HuH-7.5 (cell line): ENCODE data around the gene LRP1-AS.

Experiments
- DNase-seq: peaks from one replicate; pipeline ENCODE4 v3.0.0; 2011; ENCODE audit warnings: low spot score

LRP1-AS gene

DNA sequence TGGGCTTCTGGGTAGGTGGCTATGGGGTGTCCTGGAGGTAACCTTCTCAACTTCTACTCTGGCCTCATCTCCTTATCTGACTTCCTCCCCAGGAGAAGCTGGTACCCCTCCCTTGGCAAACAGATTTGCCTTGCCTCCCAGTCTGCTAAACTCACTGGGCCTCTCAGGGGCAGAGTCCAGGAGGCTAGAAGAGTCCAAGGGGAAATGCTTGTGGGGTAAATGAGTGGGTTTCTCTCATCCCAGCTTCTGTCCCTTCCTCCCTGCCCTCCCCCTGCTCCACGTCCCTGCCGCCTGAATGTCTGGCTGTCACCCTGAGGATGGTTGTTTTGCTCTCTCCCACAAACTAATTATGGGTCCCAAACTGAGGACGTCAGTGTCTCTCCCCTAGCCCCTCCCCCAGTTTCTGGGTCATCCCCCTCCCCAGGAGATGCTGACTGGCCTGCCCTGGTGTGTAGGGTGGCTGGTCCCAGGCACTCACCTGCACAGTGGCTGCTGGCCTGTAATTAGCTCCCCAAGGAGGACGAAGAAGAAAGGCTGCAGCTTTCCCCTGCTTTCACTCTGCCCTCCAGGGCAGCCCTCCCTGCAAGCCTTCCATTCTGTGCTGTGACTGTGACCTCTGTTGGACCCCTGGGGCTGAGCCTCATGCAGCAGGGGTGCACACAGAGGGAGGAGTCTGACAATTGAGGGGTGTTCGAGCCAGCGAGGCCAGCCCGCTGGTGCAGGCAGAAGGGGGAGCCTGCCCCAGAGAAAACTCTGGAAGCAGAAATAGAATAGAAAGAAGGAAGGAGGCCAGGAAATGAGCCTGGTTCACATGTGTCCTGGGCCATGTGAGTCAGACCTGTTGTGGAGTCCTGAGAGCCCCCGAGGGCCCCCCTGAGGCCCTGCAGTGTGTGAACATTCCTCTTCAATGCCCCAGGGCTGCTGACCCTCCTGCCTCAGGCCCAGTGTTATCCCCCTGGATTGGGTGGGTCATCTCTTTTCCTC lies at the start of gene LRP1-AS:
Gene LRP1-AS (minus strand): TSS at position 659 of the 984 bp plus-strand sequence.
- no peak for DNase-seq

DNA sequence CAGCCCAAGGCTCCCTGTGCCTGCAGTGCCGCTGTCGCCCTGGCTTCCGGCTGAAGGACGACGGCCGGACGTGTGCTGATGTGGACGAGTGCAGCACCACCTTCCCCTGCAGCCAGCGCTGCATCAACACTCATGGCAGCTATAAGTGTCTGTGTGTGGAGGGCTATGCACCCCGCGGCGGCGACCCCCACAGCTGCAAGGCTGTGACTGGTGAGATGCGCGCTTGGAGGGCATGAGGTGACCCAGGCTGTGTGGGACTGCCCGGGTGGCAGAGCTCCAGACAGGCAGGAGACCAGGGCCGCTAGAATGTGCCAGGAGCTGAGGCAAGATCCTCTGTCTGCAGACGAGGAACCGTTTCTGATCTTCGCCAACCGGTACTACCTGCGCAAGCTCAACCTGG lies 49.5 kb upstream of the LRP1-AS start:
- DNase-seq, result no peak

DNA sequence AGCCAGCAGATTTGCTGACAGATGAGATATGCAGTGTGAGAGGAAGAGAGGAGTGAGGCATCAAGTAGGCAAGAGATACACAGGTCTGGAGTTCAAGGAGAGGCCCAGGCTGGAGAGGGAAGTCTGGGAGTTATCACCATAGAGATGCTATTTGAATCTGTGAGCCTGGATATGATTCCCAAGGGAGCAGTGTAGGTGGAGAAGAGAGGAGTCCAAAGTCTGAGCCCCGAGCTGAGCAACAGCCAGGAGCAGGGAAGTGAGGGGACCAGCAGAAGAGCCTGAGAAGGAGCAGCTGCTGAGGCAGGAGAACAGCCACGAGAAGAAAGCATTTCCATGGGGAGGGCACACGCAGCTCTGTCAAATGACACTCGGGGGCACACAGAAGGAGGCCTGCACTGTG lies 49.0 kb upstream of the LRP1-AS start:
- no peak for DNase-seq

DNA sequence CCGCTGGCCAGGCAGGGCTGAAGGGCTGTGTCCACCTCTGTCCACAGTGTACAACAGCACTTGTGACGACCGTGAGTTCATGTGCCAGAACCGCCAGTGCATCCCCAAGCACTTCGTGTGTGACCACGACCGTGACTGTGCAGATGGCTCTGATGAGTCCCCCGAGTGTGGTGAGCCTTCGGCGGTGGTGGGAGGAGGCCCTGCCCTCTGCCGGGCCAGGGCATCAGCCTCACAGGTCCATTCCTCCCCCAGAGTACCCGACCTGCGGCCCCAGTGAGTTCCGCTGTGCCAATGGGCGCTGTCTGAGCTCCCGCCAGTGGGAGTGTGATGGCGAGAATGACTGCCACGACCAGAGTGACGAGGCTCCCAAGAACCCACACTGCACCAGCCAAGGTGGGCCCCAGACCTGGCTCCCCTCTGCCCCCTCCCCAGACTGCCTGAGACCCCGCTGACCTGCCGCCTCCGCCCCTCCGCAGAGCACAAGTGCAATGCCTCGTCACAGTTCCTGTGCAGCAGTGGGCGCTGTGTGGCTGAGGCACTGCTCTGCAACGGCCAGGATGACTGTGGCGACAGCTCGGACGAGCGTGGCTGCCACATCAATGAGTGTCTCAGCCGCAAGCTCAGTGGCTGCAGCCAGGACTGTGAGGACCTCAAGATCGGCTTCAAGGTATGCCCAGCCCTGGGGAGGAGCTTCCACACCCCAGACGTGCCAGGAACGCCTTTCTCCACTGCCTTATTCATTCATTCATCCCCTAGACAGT lies 48.4 kb upstream of the LRP1-AS start:
- DNase-seq, result no peak

DNA sequence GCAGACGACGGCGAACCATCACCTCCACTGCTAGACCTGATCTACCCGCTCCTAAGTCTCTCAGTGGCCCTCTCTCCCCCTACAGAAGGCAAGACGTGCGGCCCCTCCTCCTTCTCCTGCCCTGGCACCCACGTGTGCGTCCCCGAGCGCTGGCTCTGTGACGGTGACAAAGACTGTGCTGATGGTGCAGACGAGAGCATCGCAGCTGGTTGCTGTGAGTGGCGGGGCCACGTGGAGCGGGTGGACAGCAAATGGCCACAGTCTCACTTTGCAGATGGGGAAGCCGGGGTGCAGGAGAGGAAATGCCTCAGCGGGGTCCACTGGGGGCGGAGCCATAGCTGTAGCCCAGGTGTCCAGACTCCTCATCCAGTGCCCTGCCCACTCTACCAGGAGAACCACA lies 47.8 kb upstream of the LRP1-AS start:
- DNase-seq, result no peak

DNA sequence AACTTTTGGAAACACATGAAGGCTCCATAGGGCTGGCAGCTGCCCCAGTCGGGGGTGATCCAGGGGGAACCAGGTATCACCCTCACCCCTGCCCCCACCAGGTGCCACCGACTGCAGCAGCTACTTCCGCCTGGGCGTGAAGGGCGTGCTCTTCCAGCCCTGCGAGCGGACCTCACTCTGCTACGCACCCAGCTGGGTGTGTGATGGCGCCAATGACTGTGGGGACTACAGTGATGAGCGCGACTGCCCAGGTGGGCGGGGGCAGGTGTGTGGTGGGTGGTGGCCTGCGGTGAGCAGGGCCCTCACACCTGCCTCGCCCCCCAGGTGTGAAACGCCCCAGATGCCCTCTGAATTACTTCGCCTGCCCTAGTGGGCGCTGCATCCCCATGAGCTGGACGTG lies 46.8 kb upstream of the LRP1-AS start:
- no peak for DNase-seq

DNA sequence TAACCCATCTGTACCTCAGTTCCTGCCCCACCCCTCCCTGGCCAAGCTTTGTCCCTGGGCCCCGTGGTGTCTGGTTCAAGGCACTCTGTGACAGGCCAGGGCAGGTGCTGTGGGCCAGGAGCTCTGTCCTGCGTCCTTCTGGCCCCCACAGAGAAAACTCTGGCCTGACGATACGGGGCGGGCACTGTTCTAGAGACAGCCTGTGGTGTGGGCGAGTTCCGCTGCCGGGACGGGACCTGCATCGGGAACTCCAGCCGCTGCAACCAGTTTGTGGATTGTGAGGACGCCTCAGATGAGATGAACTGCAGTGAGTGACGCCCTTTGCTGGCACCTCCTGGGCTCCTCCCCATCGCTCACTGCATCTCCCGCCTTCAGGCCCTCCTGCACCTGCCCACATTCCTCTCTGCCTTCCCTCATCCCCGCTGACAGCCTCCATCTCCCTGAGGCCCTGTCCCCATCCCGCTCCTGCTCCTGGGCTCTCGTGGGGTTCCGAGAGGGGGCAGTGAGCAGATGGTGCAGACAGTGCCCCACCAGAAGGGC lies 46.4 kb upstream of the LRP1-AS start:
- DNase-seq, result no peak

DNA sequence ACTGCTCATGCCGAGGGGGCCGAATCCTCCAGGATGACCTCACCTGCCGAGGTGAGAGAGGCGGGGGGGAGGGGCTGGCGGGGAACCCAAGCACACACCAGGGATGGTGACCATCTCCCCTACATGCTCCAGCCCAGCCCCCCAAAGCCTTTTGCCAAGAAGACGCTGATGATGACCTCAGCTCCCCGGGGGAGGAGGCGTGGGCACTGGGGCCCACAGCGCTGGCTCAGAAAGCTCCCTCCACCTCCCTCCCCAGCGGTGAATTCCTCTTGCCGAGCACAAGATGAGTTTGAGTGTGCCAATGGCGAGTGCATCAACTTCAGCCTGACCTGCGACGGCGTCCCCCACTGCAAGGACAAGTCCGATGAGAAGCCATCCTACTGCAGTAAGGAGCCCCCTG lies 45.5 kb upstream of the LRP1-AS start:
- DNase-seq, result no peak

DNA sequence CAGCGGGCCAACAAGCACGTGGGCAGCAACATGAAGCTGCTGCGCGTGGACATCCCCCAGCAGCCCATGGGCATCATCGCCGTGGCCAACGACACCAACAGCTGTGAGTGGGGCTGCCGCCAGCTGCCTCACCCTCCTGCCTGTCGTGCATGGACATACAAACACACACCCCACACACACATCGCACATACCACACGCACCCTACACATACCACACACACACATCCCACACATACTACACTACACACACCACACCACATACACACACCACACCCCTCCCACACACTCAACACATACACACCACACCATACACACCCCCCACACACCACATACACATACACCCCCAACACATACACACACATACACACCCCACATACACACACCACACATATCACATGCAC lies 44.0 kb upstream of the LRP1-AS start:
- DNase-seq, result no peak

DNA sequence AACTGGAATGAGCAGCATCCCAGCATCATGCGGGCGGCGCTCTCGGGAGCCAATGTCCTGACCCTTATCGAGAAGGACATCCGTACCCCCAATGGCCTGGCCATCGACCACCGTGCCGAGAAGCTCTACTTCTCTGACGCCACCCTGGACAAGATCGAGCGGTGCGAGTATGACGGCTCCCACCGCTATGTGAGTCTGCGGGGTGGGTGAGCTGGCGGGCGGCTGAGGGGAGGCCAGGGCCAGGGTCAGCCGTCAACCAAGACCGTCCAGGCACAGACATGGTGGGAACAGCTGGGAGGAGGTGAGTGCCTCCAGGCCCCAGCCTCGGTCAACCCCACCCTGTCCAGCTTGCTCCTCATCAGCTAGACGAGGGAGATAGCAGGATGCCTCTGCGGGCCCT lies 43.4 kb upstream of the LRP1-AS start:
- no peak for DNase-seq

DNA sequence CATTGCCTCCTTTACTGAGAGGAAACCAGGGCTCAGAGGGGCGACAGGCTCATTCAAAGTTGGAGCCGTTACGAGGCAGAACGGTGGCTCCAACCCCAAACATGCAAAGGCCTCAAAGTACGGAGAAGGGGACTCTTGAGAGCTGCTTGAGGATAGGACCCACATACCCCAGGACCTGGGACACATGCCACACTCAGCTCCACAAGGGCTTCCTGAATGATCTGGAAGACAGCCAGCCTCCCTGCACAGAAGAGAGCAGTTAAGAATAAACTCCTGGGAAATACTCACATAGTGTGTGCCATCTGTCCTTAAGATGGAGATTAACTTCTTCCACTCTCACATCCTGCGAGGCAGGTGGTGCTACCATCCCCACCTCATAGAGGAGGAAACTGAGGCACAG lies 42.6 kb upstream of the LRP1-AS start:
- DNase-seq, result no peak

DNA sequence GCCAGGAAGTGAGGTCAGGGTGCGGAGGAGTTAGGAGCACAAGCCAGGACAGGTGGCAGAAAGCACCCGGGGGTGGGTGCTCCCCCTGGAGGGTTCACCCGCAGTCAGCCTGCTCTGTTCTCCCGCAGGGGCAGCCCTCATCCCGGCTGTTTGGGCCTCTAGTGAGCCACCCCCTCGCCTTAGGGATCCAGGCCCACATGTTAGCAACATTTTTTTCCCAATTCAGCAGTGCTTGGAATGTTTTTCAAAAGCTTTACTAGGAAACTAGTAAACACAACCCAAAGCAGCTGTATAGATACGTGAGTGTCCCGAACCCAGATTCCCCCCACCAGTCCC lies 40.6 kb upstream of the LRP1-AS start:
- no peak for DNase-seq

DNA sequence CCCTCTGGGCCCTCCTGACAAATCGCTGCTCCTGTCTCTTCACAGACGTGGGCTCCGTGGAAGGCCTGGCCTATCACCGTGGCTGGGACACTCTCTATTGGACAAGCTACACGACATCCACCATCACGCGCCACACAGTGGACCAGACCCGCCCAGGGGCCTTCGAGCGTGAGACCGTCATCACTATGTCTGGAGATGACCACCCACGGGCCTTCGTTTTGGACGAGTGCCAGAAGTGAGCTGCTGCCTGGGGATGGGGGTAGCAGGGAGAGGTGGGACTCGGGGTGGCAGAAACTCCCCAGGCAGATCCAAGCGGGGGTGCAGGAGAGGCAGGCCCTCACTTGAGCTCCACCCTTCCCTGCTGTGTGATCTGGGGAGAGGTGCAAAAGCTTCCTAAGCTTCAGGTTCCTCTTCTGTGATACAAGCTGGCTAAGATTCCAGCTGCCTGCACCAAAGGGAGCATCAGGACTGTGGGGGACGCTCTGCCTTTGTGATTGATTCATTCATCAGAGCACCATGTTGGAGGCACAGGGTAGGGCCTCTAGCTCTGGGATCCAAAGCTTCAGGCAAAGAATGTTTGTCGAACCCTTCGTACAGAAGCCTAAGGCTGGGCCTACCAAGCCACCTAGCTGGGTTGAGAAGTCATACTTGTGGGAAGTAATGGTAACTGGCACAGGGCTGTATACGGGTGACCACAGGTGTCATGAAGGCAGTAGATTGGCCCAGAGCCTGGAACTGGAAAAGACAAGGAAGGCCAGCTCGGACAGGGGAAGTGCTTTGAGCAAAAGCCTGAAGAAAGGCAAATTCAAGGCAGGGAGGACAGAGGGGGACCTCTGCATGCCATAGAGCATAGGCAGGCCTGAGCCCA lies 40.0 kb upstream of the LRP1-AS start:
- no peak for DNase-seq

DNA sequence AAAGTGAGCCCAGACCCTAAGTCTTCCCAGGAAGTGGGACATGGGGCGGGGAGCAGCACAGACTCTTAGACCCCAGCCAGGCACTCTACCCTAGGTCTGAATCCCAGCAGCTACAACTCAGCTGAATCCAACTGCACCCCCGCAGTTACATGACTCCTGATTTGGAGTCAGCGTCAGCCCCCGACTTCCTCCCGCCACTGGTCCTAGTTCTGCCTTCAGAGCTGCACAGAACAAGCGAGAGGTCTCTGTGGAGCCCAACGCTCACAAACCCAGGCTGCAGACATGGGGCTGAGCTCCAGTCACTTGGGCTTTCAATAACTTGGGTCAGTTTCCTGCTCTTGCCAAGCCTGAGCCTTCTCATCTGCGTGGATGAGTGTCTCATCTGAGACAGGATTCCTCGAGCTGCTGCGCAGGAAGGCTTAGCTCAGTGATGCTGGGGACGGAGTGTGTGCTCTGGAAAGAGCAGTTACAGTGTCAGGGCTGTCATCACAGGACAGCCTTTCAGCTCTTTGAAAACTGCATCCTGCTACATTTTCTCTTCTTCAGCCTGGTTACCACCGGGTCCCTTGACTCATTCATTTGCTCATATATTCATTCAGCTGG lies 38.6 kb upstream of the LRP1-AS start:
- no peak for DNase-seq

DNA sequence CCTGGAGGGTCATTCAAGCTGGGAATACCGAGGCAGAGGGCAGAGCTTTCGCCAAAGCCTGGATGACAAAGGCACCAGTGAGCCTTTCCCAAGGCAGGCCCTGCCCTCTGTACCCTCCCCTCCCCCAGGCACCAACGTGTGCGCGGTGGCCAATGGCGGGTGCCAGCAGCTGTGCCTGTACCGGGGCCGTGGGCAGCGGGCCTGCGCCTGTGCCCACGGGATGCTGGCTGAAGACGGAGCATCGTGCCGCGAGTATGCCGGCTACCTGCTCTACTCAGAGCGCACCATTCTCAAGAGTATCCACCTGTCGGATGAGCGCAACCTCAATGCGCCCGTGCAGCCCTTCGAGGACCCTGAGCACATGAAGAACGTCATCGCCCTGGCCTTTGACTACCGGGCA lies 38.0 kb upstream of the LRP1-AS start:
- no peak for DNase-seq

DNA sequence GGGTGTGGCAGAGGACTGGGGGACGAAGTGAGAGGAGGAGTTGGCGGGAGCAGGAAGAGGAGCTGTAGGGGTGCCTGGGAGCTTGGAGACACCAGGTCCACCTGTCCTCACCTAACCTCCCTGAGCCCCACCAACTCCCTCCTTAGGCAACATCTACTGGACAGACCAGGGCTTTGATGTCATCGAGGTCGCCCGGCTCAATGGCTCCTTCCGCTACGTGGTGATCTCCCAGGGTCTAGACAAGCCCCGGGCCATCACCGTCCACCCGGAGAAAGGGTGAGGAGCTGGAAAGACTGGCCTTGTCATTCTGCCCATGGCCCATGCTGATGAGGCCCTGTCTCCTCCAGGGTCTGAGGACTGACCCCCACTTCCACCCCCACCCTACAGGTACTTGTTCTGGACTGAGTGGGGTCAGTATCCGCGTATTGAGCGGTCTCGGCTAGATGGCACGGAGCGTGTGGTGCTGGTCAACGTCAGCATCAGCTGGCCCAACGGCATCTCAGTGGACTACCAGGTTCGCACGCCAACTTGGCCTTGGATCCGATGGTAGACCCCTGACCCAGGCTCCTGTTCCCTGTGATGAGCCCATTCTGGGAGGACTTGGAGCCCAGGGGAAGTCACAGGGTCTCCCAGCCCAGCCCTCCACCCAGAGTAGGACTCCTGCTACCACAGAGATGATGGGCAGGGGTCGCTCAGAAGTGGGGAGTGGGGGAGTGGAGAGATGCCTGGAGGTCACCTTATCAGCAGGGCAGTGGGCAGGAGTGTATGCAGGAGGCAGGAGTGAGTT lies 36.7 kb upstream of the LRP1-AS start:
- no peak for DNase-seq

DNA sequence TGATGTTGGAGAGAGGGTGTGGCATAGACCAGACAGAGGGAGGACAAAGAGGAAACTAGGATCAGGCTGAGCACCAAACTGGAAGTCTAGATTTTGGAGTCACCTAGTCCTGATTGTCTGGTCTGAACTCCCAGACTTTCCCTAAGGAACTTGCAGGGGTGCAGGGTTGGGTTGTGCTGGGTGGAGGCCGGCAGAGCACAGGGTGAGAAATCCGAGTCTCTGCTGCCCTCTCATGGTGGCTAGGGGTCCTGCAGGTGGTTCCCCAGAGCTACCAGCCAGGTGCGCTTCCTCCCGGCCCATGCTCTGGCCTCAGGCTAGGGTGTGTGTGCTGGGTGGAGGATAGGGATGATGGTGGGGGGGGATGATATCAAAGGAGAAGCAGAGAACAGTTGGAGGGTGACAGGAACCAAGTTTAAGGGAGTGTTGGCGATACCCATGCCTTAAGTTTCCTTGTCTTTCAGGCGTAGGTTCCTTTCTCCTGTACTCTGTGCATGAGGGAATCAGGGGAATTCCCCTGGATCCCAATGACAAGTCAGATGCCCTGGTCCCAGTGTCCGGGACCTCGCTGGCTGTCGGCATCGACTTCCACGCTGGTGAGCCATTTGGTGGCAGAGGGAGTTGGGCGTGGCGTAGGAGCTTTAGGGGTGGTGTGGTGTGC lies 35.6 kb upstream of the LRP1-AS start:
- DNase-seq, result peak; percentile 99

DNA sequence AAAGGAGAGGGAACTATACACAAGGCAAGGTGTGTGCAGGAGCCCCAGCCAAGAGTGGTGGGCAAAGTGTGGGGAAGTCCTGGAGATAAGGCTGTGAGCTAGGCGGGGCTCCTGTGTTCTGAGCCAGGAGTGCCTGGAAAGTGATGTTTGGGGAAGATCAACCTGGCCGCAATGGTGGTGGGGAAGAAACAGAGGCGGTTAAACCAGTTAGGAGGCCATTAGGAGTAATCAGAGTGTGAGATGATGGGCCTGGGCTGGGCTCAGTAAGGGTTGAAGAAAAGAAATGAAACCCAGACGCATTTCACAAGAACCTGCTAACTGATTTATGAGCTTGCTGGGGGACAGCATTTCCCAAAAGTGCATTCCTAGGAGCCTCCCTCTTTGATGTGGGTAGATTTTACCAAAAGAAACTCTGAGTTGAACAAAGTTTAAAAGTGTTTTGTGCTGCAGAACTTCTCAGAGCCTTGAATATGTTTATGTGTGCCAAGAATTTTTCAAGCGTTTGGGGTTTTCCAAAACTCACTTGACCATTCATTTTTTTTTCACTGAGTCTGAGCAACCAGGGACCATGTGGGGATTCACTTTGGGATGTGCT lies 34.2 kb upstream of the LRP1-AS start:
- DNase-seq, result no peak

DNA sequence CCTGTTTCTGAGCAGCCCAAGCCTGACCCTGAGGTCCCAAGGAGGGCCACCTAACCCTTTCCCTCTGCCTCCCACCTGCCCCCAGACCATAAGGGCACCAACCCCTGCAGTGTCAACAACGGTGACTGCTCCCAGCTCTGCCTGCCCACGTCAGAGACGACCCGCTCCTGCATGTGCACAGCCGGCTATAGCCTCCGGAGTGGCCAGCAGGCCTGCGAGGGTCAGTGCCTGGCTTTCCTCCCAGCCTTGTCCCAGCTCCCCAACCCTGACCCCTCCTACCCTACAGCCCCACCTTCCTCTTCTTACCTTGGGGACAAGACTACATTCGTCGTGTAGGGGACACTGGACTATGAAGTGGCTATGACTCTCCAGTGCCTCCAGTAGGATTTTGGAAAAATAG lies 33.7 kb upstream of the LRP1-AS start:
- DNase-seq, result no peak
